ENCODE measurements around the gene OTC.

Gene OTC

DNA sequence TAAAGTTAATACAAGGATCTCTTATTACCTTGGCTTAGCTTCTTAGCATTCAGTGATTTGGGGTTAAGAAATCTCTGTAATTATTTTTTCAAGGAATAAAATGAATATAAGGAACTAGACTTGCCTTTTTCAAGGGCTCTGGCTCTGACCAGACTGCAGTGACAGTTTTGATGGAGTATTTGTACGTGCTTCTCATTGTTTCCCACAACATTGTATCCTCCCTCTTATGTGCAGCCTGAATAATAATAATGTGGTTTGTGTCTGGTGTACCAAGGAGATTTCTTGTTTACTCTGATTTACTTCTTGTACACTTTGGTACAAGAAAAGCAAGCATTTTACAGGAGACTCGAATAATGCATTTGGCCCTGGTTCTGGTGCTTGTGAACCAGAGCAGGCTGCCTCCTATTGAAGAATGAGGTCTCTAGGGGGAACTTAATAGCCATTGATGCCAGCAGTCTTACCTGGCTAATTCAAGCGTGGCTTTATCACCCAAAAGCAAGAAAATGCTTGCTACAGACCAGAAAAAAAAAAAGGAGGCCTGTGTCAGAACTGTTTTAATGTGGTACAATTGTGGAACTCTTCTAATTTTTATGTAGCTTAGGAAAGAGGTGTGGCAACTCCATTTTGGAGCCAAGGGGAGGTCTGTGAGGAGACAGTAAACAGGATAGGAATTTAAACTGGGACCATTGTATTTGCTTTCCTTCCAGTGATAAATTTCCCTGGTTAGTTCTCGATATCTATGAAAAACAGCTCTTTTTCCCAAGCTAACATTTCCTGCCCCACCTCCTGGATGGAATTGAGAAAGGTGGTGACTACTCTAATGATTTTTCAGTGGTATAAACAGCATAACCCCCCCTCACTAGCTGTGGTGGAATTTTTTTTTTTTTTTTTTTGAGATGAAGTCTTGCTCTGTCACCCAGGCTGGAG is 5.6 kb downstream of the OTC start:
- no peak for DNase-seq (ENCODE audit: low read depth)

DNA sequence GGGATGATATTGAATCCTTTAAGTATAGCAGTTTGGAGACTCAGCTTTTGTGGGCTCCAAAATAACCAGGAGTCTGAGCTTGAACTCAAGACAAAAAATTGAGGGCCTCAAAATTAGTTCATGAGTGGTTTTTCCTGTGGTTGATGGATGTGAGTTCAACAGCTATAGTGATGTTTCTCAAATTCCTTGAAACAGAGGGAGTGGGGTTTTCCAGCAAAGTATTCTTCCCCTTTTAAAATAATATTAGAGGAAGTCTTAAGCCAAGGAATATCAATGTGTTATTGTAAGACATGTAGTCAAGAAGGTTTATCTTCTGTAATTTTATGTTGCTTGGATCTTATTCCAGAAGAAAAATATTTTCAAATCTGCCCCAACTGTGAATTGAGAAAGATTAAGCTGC is 10.6 kb downstream of the OTC start:
- no peak for DNase-seq (ENCODE audit: low read depth)

DNA sequence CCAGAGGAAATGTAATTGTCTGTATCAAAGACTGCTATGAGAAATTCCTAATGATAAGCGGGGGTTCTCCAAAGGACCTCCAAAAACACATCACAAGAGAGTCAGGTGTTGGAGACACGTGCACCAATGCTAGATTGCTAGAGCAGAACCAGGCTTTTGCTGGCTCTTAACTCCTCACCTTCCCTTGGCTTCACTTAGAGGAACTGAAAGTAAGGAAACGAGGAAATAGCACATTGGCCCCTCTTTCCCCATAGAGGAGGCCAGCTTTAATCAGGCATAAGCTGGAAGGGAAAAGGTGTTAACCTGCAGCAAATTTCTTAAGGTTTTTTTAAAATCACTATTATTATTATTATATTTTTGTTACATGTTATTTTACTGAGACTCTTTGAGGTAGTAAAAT is 13.6 kb downstream of the OTC start:
- no peak for DNase-seq (ENCODE audit: low read depth)

DNA sequence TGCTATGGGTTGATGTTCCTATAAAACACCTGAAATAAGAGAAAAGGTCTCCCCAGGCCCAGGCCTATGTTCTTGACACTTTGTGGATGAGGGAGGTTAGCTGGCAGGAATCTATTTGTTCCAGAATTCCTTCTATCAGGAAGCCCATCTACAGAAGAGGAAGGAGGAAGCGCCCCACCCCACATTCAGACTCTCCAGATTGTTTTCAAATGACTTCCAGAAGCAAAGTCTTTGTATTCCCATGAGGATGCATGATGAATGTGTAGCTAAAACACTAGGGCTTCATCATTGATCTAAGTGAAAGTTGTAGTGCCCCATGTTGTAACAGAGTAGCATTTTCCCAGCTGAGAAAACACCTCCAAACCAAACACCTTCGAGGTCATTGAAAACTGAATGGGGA is 16.4 kb downstream of the OTC start:
- DNase-seq (ENCODE audit: low read depth) = no peak

DNA sequence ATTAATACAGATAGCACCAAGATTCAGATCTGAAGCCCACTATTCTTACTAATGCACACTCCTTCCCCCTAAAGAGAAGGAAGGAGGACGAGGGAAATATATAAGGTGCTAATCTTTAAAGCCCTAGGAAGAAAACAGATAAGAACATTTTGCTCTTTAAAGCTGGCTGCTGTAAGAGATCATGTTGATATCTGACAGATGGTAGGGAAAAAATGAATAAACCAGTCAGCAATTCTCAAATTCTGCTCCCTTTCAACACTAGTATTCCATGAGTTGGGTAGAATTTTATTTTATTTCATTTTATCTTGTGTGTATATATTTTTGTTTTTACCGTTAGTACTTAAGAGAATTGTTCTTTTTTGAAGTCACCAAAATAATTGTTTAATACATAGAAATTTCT is 19.2 kb downstream of the OTC start:
- no peak for DNase-seq (ENCODE audit: low read depth)

DNA sequence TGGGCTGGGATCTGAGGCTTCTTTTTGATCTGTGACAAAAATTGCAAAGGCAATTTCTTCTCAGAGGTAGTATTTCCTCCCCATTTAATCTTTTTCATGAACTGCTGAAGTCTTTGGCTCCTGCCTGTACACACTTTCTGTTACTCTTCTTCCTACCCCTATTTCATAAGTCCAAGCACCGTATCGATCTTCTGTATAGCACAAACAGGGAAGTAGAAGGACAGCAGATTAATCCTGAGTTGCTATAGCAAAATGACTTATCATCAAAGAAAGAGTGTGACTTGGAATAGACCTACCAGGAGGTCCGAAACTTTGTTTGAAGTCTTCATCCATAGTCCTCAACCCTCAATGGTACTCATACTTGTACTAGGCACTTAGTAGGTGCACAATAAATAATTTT is 22.0 kb downstream of the OTC start:
- DNase-seq (ENCODE audit: low read depth) = no peak

DNA sequence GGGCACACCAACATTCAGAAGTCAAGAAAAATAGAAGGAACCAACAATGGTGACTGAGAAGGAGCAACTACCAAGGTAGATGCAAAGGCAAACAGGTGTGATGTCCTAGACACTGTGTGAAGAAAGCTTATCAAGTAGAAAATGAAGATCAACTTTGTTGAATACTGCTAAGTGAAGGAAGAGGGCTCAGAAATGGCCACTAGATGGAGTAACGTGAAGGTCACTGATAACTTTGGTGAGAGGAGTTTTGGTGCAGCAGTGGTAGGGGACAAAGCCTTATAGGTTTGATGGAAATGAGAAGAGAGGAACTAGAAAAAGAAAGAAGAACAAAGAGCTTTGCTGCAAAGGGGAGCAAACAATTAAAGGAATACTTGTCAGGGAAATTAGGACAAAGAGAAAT is 23.5 kb downstream of the OTC start:
- no peak for DNase-seq (ENCODE audit: low read depth)

DNA sequence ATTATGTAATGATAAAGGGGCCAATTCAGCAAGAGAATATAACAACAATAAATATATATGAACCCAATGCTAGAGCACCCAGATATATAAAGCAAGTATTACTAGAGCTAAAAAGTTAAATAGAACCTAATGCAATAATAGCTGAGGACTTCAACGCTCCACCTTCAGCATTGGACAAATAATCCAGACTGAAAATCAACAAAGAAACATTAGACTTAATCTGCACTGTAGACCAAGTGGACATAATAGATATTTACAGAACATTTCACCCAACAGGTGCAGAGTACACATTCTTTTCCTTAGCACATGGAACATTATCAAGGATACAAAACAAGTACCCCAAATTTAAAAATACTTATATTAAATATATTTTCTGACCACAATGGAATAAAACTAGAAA is 24.3 kb downstream of the OTC start:
- DNase-seq (ENCODE audit: low read depth) = no peak

DNA sequence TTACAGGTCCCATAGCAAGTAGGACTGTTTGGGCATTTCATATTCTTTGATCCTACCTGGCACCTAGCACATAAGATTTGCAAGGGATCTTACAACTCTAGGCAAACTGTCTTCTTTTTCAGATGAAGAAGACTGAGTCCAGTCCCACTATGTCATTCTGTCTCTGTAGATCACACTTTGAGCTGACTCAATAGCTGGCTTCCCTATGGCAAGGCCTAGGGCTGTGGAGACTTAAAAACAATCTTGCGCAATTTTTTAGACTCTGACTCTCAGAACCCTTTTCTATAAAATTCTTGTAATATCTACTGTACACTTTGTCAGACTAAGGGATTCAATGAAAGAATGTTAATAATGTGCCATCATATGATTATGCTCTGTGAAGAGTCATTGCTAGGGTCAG is 26.7 kb downstream of the OTC start:
- DNase-seq (ENCODE audit: low read depth) = no peak

DNA sequence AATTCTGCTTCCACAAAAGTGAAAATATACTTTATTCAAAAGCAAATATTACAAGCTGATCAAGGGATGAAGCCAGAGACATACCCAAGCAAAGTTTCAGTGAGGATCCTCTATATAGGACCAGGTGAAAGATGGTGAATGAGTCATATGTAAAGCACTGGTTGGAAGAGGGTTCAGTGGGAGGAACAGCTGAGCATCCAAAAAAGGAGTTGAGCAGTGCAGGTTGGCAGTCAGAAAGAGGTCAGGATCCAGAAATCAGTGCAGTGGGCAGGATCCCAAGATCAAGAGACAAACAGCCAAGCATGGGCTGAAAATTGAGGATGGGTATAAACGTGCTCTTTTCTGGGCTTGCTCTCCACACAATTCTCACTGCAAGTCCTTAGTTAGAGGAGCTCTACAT is 30.3 kb downstream of the OTC start:
- DNase-seq (ENCODE audit: low read depth) = no peak

DNA sequence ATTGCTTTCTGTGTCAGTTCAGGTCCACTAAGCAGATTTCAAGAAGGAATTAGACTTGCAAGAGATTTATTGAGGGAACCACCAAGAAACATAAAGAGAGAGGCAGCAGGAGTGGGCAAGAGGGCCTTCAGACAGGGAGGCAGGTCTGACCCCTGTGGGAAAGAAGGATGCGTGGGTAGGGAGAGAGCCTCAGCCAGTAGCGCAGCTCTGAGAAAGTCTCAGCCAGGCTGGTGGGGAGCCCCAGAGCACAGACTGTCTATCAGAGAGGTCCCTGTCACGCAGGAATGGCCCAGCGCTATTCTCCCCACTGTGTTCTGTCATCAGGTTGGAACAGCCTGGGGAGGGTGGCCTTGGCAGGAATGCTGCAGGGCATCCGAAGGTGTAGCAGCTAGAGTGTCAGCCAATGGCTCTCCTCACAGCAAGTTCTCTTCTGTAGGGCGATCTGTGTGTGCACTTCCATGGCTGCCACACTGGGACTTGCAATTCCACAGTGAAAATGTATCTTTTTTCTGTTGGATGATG is 48.0 kb downstream of the OTC start:
- DNase-seq (ENCODE audit: low read depth) = no peak

DNA sequence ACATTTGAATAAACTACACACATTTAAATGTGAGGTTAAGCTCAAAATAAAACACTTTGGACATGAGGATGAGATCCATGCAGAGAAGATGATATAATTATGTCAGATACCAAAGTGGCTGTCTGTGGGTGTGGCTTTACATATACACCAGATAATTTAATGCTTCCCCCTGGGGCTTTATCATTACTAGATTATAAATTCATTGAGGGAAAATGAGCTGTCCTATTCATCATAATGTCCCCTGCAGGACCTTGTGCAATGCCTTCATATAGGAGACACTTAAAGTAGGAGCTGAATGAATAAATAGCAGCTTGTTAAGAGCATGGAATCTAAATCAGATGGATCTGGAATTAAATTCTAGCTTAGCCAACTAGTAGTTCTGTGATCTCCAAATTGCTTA is 49.7 kb downstream of the OTC start:
- DNase-seq (ENCODE audit: low read depth) = no peak

DNA sequence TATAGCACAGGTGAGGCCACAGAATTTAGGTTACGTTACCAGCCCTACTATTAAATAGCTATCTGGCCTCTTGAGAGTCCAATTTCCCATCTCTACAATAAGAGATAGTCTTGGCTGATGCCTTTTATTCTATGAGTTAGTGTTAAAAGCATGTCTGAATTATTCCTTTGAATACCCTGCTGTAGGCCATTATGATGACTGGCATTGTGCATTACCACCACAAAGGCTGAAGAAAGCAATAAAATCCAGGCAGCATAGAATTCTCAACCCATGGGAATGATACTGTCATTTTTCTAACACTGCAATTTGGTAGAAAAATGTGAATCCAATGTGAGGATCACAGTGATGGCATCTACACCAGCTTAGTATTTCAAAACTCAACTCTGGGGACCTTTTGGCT is 51.4 kb downstream of the OTC start:
- no peak for DNase-seq (ENCODE audit: low read depth)

DNA sequence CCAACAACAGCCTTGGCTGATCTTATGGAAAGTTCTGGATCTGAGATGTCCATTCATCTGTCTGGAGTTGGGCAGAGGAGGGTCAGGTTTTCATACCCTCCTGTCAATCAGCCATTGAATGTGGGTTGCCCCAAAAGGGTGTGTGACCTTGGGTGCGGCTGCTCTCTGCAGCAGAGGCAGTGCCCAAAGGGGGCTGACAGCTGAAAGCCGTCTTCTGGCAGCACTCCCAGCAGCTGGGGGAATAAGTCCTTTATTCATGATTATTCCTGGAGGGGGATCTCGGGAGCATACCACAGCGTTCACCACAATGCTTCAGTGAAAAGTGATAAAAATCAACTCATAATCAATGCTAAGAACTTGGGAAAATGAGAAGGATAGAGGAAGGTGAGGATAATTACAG is 54.7 kb downstream of the OTC start:
- no peak for DNase-seq (ENCODE audit: low read depth)

DNA sequence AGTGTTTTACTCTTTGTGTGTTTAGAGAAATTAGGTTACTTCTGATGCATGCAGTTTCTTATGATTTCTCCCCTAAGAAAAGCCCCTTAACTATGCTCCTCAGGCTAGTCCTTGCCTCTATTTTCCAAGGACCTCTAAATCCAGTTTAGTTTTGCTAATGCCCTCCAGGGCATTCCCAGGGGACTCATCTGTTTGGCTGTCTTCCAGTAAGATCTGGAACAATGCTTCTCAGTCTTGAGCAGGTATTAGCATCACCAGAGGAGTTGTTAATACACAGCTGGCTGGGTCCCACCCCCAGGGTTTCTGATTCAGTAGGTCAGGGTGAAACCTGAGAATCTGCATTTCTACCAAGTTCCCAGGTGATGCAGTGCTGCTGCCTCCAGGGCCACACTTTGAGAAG is 56.9 kb downstream of the OTC start:
- DNase-seq (ENCODE audit: low read depth) = no peak

DNA sequence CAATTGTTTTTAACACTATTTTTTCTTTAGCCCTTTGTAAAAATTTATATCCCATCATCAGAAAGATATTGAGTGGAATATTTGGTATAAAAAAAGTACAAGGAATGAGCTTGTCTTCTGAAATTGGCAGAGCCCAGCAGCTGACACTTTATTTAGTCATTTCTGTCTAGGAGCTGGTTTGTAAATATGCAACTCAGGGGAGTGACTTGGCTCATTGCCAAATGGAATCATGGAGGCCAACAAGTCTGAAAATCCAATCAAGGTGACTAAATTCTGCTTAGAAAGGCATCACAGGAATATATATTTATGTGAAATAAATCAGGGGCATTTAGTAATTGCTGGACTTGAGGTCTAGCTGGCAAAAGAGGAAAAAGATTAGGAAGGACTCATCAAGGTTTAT is 74.4 kb downstream of the OTC start:
- no peak for DNase-seq (ENCODE audit: low read depth)

DNA sequence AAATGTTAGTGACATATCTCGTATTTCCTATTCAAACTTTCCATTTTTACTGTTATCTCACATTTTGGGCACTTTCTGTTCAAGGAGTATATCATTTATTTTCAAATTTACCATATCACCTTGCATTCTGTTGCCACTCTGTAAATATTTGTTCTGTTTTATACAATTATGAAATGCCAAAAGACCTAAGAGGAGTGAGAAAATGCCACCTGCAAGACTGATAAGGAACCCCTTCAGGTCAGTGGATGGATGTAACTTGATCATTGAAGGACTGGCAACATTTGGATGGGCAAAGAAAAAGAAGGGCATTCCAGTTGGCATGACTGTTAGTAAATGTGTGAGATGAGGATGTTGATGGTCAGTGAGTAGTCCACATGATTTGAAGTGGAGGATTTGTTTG is 79.1 kb downstream of the OTC start:
- no peak for DNase-seq (ENCODE audit: low read depth)

DNA sequence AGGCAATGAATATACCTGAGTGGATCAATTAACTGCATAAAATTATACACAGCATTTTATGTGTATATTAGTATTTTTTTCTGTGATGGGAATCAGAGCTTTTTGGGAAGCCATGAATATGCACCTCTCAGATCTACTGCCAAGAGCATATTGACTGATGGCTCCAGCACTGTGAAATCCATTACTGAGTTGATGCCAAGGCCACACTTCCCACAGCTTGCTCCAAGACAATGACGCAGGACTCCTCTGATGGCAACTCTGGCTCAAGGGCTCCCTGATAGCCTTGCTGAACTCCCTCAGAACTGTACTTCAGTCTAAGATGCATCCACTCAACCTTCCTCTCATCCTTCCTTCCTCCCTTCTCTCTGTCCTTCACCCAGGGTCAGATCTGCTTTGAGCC is 82.7 kb downstream of the OTC start:
- no peak for DNase-seq (ENCODE audit: low read depth)

DNA sequence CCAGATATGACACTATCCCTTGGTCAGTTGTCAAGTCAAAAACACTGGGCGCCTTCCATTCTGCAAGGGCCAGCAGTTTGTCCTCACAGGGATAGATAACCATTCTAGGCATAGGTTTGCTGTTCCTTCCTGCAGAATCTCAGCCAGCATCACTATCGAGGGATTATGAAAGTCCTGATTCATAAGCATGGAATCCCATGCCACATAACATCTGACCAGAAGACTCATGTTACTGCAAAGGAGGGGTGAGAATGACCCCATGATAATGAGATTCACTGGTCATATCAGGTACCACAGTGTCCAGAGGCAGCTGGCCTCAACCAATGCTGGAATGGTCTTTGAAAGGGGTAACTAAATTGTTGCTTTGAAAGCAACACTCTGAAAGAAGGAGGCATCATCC is 84.7 kb downstream of the OTC start:
- no peak for DNase-seq (ENCODE audit: low read depth)

DNA sequence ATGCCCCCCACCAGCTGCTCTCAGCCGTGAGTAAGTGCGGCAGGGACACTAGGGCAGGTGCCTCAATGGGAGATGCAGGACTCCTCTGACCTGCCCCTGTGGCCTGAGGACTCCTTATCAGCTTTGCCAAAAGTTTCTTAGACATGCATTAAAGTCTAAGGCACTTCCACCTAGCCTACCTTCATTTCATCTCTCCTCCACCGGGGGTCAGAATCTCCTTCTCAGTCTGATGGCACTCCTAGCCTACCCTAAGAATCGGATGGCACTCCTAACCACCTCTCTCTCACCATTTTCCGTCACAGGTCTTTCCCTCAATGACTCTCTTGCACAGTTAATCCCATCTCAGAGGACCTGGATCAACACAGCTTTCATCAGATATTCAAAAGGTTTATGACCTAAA is 85.9 kb downstream of the OTC start:
- DNase-seq (ENCODE audit: low read depth) = no peak

DNA sequence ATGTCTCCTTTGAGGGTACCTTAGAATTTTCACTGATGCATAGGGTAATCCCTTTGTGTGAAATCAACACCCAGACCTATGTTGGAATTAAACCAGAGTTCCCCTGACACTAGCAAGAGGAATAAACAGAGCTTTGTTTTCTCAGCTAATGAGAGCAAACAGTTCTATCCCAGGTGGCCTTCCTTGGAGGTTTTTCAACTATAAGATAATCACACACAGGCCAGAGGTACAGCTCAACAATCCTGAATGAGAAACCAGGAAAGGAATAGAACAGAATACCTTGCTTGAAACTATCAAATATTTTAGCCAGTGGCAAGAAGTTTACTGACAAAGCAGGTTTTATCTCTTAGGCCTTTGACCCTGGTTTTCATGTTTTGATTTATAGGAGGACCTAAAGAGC is 100.2 kb downstream of the OTC start:
- DNase-seq (ENCODE audit: low read depth) = no peak

DNA sequence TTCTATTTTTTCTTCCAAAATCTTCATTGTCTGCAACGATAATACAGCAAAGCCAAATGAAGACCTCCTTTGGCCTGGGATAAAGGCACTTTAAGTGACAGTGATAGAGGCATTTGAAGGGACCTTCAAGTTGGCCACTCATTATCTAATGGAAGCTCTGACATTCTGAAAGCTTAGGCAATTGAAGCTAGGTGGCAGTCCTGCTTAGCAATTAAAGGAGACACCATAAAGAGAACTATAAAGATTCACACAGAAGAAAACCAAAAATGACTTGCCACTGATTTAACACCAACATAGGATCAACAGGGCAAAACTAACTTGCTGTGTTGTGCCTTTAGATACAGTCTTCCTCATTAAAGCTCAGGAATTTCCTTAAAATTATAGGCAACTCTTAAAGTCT is 105.7 kb downstream of the OTC start:
- no peak for DNase-seq (ENCODE audit: low read depth)

DNA sequence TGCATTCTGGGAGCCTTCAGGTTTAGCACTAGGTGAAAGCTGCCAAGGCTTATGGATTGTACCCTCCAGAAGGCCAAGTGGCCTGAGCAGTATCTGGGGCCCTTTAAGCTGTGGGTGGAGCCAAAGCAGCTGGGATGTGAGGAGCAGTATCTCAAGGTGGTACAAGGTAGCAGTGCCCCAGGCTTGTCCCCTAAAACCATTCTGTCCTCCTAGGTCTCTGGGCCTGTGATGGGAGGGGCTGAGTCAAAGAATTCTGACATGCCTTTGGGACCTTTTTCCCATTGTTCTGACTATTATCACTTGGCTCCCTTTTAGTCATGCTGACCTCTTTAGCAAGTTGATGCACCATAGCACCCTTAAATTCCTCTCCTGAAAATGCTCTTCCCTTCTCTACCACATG is 109.9 kb downstream of the OTC start:
- no peak for DNase-seq (ENCODE audit: low read depth)

DNA sequence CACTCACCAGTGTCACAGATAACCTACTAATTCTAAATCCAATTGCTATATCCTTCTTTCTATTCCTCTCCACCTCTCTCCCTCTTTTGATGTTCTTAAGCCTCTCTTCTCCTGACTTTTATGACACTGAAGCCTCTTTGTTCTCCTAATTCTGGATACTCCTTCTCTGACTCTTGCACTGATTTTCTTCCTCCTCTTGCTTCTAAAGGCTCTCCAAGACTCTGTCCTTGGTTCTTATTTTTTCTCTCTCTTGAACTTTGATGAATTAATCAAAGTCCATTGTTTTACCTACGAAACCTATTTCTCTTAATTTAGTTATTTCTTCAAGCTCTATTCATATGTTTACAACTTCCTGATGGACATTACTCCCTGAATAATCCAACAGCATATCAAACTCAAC is 113.3 kb downstream of the OTC start:
- DNase-seq (ENCODE audit: low read depth) = no peak
